ENCODE results near the gene IFIT5.

IFIT5 gene

GRCh38 chr10:89374713-89375141 is 39.6 kb upstream of the IFIT5 start:
- no peaks in the 10 kb centered on the region for H4K20me1 ChIP-seq (ENCODE audit: insufficient read depth, low read length)
- no peak overlapping the region for H3K4me3 ChIP-seq (ENCODE audit: low read length)
- no peak overlapping the region for H3K27ac ChIP-seq (ENCODE audit: low read length)
- H3K79me2 ChIP-seq (ENCODE audit: low read length): no peaks in the 10 kb centered on the region
- H3K9me3 ChIP-seq (ENCODE audit: insufficient read depth, low read length): no peaks in the 10 kb centered on the region
- no peaks in the 10 kb centered on the region for H3K27me3 ChIP-seq (ENCODE audit: low read depth, low read length)
- no peaks in the 10 kb centered on the region for H3K4me1 ChIP-seq (ENCODE audit: low read length)
- no peaks in the 10 kb centered on the region for H3K36me3 ChIP-seq (replicated peaks; ENCODE audit: low read depth, low read length)
- TF ChIP-seq, protein P1, sequence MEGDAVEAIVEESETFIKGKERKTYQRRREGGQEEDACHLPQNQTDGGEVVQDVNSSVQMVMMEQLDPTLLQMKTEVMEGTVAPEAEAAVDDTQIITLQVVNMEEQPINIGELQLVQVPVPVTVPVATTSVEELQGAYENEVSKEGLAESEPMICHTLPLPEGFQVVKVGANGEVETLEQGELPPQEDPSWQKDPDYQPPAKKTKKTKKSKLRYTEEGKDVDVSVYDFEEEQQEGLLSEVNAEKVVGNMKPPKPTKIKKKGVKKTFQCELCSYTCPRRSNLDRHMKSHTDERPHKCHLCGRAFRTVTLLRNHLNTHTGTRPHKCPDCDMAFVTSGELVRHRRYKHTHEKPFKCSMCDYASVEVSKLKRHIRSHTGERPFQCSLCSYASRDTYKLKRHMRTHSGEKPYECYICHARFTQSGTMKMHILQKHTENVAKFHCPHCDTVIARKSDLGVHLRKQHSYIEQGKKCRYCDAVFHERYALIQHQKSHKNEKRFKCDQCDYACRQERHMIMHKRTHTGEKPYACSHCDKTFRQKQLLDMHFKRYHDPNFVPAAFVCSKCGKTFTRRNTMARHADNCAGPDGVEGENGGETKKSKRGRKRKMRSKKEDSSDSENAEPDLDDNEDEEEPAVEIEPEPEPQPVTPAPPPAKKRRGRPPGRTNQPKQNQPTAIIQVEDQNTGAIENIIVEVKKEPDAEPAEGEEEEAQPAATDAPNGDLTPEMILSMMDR (IDR thresholded peaks at IDR 0.05; ENCODE audit: low read depth, low read length): no peak
- no peak for TF ChIP-seq EZH2phosphoT487 (IDR thresholded peaks at IDR 0.05; ENCODE audit: low read depth)
- H2AFZ ChIP-seq (ENCODE audit: low read depth, low read length): no peak overlapping the region
- H3K4me2 ChIP-seq (ENCODE audit: low read length): no peak overlapping the region
- H3K9ac ChIP-seq (ENCODE audit: low read length): no peak overlapping the region

DNA sequence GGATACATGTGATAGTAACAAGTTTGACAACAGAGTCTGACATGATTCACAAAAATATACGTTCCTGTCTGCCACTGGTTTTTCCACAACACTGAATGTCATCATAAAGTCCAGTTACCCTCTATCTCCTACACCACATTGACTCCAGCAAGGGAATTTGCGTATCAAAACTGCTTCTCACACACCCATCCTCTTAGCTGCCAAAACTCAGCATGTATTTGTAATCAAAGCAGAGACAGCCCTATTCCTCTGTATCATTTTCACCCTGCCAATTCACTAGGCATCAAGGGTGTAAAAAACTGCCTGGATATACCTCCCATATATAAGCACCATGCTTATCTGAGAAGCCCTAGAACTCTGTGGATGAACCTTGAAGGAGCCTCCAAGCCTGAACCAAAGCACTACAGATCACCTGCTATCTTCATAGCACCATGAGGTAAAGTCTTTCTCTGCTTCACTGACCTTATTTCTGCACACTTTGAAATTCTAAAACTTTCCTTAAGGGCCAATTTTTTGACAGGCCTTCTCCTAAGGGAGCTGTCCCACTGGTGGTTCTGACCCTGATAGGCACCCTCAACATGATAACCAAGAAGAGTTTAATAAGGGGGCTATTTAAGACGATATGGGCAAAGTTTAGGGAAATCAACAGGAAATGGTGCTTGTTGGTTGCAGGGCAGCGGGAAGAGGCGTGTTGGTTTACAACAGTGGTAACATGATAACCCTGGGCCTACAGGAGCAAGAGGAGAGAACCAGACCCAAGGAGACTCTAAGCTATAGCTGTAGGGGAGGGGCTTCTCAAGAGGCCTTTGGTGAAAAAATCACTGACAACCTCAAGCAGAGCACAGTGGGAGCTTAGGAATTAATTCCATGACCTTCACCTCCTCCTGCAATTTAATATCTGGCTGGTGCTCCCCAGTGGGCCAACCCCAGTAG is 36.4 kb upstream of the IFIT5 start, which contains the start of gene IFIT1B:
Gene IFIT1B (plus strand): TSS at position 352 of the 933 bp plus-strand sequence. CDS start 80 bp downstream, at position 432.
- no peak within 1 kb of the TSS for H3K4me3 ChIP-seq (ENCODE audit: low read length)
- no peak within 1 kb of the TSS for H2AFZ ChIP-seq (ENCODE audit: low read depth, low read length)
- no peaks in the 10 kb centered on the region for H3K79me2 ChIP-seq (ENCODE audit: low read length)
- H3K4me2 ChIP-seq (ENCODE audit: low read length): no peak within 1 kb of the TSS
- H3K4me1 ChIP-seq (ENCODE audit: low read length): no peaks in the 10 kb centered on the region
- no peaks in the 10 kb centered on the region for H4K20me1 ChIP-seq (ENCODE audit: insufficient read depth, low read length)
- H3K9ac ChIP-seq (ENCODE audit: low read length): no peak within 1 kb of the TSS
- no peak within 1 kb of the TSS for H3K27ac ChIP-seq (ENCODE audit: low read length)
- no peak for TF ChIP-seq EZH2phosphoT487 (IDR thresholded peaks at IDR 0.05; ENCODE audit: low read depth)
- TF ChIP-seq, protein P1 (IDR thresholded peaks at IDR 0.05; ENCODE audit: low read depth, low read length): no peak
- H3K9me3 ChIP-seq (ENCODE audit: insufficient read depth, low read length): no peaks in the 10 kb centered on the region
- no peaks in the 10 kb centered on the region for H3K36me3 ChIP-seq (replicated peaks; ENCODE audit: low read depth, low read length)
- H3K27me3 ChIP-seq (ENCODE audit: low read depth, low read length): no peaks in the 10 kb centered on the region

DNA sequence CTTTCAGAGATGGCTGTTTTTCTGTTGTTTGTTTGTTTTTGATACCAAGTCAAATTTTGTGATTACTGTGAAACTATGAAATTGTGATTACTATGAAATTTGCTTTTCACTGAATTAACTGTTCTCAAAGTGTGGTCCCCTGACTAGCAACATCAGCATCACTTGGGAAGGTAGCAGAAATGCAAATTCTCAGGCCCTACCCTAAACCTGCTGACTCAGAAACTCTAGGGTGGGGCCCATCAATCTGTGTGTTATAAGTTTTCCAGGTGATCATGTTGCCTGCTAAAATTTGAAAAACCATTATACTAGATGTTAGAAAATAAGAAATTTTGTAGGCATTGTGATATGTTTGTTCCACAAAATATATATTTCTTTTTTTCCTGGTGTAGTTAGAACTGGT is 35.3 kb upstream of the IFIT5 start:
- Histone ChIP-seq H2AFZ (ENCODE audit: low read depth, low read length) (no peak overlapping the region), H3K9me3 (ENCODE audit: insufficient read depth, low read length) (no peaks in the 10 kb centered on the region), H3K9ac (ENCODE audit: low read length) (no peak overlapping the region), H3K4me2 (ENCODE audit: low read length) (no peak overlapping the region), H3K36me3 (replicated peaks; ENCODE audit: low read depth, low read length) (no peaks in the 10 kb centered on the region), H3K27me3 (ENCODE audit: low read depth, low read length) (no peaks in the 10 kb centered on the region), H3K4me1 (ENCODE audit: low read length) (no peaks in the 10 kb centered on the region), H3K79me2 (ENCODE audit: low read length) (no peaks in the 10 kb centered on the region), H3K4me3 (ENCODE audit: low read length) (no peak overlapping the region), H4K20me1 (ENCODE audit: insufficient read depth, low read length) (no peaks in the 10 kb centered on the region), H3K27ac (ENCODE audit: low read length) (no peak overlapping the region)
- TF ChIP-seq EZH2phosphoT487 (IDR thresholded peaks at IDR 0.05; ENCODE audit: low read depth): no peak
- TF ChIP-seq, protein P1 (IDR thresholded peaks at IDR 0.05; ENCODE audit: low read depth, low read length): no peak

DNA sequence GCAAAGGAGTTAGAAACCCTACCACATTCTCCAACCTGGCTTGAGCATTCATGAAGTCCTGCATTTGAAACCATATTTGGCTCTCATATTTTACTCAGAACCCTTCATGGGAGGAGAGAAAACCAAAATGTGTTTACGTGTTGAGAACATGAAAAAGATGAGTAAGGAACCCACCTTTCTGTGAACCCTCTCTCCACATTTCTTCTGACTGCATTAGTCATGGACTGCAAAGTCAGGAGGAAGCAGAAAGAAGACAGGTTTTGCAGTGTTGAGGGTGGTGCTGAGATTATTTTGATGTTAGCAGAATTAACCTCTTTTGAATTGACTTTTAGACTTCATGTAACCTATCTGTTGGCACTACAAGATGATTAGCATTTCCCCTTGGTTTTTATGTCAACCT is 31.6 kb upstream of the IFIT5 start:
- no peaks in the 10 kb centered on the region for H3K79me2 ChIP-seq (ENCODE audit: low read length)
- H3K9ac ChIP-seq (ENCODE audit: low read length): no peak overlapping the region
- H3K27me3 ChIP-seq (ENCODE audit: low read depth, low read length): no peaks in the 10 kb centered on the region
- no peaks in the 10 kb centered on the region for H3K36me3 ChIP-seq (replicated peaks; ENCODE audit: low read depth, low read length)
- no peak overlapping the region for H3K27ac ChIP-seq (ENCODE audit: low read length)
- no peaks in the 10 kb centered on the region for H3K9me3 ChIP-seq (ENCODE audit: insufficient read depth, low read length)
- no peak overlapping the region for H3K4me3 ChIP-seq (ENCODE audit: low read length)
- TF ChIP-seq EZH2phosphoT487 (IDR thresholded peaks at IDR 0.05; ENCODE audit: low read depth): no peak
- TF ChIP-seq, protein P1 (IDR thresholded peaks at IDR 0.05; ENCODE audit: low read depth, low read length): no peak
- H3K4me2 ChIP-seq (ENCODE audit: low read length): no peak overlapping the region
- H2AFZ ChIP-seq (ENCODE audit: low read depth, low read length): no peak overlapping the region
- peaks cover 6% of the 10 kb centered on the region; the same call in 1 of the 2 replicates for H3K4me1 ChIP-seq (ENCODE audit: low read length)
- no peaks in the 10 kb centered on the region for H4K20me1 ChIP-seq (ENCODE audit: insufficient read depth, low read length)

Data from OCI-LY3 (cell line).